Fibroblast of lung (primary cell): Measurements from ENCODE around the gene KIAA1958. TPM values are rescaled to one million over a fixed set of nuclear protein-coding genes. Genes with fewer than 3 reads are reported as not detected.

Experiments used
- DNase-seq, 2 donors: peaks; one replicate each; pipeline versions ENCODE4 v3.0.0 to v3.0.0-alpha.2; 2010; ENCODE audit warnings: low read depth in 2 of 2
- H2AFZ ChIP-seq: 2 replicates; pipeline ENCODE4 v1.5.1; 2012; ENCODE audit warnings: low read length, control low read depth, inconsistent platforms
- H3K27ac ChIP-seq: 2 replicates; pipeline ENCODE4 v1.5.1; 2011; ENCODE audit warnings: low read length, control low read depth; ENCODE audit not compliant: insufficient read depth
- H3K27me3 ChIP-seq: 2 replicates; pipeline ENCODE4 v1.5.1; 2011; ENCODE audit warnings: mild to moderate bottlenecking, low read length; ENCODE audit not compliant: control insufficient read depth, insufficient read depth
- H3K36me3 ChIP-seq: 2 replicates; pipeline ENCODE4 v1.5.1; 2011; ENCODE audit warnings: low read length; ENCODE audit not compliant: control insufficient read depth, insufficient read depth
- H3K4me1 ChIP-seq: 2 replicates; pipeline ENCODE4 v1.5.1; 2011; ENCODE audit warnings: low read length; ENCODE audit not compliant: control insufficient read depth, insufficient read depth; ENCODE audit errors: extremely low read depth
- H3K4me2 ChIP-seq: 2 replicates; pipeline ENCODE4 v1.5.1; 2011; ENCODE audit warnings: low read length, control low read depth; ENCODE audit not compliant: insufficient read depth; ENCODE audit errors: extremely low read depth
- H3K4me3 ChIP-seq, 4 experiments: fragments of 200-600 bp in 1 of 4; sonication (generic) in 1 of 4; replicated peaks in 1 of 4; 2 replicates each; pipeline ENCODE4 v1.5.1; 2011 to 2016; ENCODE audit warnings: low read length in 4 of 4, low read depth in 3 of 4, mild to moderate bottlenecking in 3 of 4, control low read depth in 2 of 4, inconsistent platforms in 1 of 4, mixed read lengths in 1 of 4; ENCODE audit not compliant: insufficient read depth in 1 of 4; ENCODE audit errors: control extremely low read depth in 1 of 4
- H3K79me2 ChIP-seq: 2 replicates; pipeline ENCODE4 v1.5.1; 2012; ENCODE audit warnings: mild to moderate bottlenecking, low read length, inconsistent platforms; ENCODE audit not compliant: control insufficient read depth, insufficient read depth
- H3K9ac ChIP-seq: 2 replicates; pipeline ENCODE4 v1.5.1; 2011; ENCODE audit warnings: mild to moderate bottlenecking, low read length, control low read depth; ENCODE audit not compliant: insufficient read depth
- H3K9me3 ChIP-seq: 2 replicates; pipeline ENCODE4 v1.5.1; 2012; ENCODE audit warnings: low read depth, low read length; ENCODE audit not compliant: control insufficient read depth, insufficient read depth
- H4K20me1 ChIP-seq: 2 replicates; pipeline ENCODE4 v1.5.1; 2011; ENCODE audit warnings: low read length; ENCODE audit not compliant: control insufficient read depth, insufficient read depth; ENCODE audit errors: extremely low read depth
- EZH2 ChIP-seq: IDR thresholded peaks from 2 replicates; pipeline ENCODE4 v1.5.1; 2012; ENCODE audit warnings: low read length, control low read depth, mild to moderate bottlenecking; ENCODE audit errors: missing control alignments
- polyA plus RNA-seq, 2 donors: library from polyadenylated mRNA; depleted of rRNA in 1 of 2; stranded (reverse) in 1 of 2; unstranded in 1 of 2; fragments of >200 nt; gene quantifications; 2 replicates each; pipeline ENCODE4 v1.2.1, GENCODE V29; 2011 to 2012; ENCODE audit warnings: missing spikeins in 1 of 2
- total RNA-seq: library from RNA; depleted of rRNA; stranded (reverse); fragments of >200 nt; gene quantifications from 2 replicates; pipeline ENCODE4 v1.2.1, GENCODE V29; 2014
- TF ChIP-seq, protein P1 (sequence below), 2 donors: IDR thresholded peaks in 1 of 2; conservative IDR thresholded peaks in 1 of 2; 1 replicate in 1 of 2; 2 replicates in 1 of 2; pipeline ENCODE4 v1.5.1; 2011 to 2012; ENCODE audit warnings: low read length in 2 of 2, control low read depth in 1 of 2, inconsistent platforms in 1 of 2, low read depth in 1 of 2, mild to moderate bottlenecking in 1 of 2

The KIAA1958 gene
- total and polyA plus RNA-seq, 2 donors (not counting 1 experiment from before 2014, with no cell fraction given) = 0.75 to 3.0 TPM

DNA sequence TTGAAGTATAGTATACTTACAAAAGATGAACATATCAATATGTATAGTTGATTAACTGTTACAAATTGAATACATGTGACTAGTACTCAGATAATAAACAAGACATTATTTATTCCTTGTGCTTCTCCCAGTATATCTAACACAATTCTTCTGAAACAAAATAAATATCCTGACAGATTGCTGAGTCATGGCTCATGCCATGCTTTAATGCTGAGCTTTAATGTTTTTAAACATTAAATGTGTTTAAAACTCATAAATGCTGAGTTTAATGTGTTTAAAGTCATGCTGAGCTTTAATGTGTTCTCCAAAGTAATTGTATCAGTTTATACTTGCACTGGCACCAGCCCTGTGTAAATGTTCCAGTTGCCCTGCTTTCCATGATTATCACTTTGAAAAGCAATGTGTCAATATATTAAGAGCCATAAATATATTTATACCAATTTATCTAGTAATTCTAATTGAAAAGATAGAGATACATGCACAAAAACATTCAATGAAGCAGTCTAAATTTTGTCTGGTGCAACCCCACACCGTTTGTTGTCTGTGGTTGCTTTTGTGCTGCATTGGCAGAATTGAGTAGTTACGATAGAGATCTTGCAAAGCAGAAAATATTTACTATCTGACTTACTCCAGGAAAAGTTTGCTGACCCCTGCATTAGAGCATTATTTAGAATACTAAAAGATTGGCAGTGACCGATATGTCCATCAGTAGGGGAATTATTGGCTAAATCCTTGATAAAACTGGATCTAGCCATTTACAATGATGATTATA, 15.7 kb downstream of the KIAA1958 start:
- Histone ChIP-seq H3K79me2 (no peaks in the 10 kb centered on the region), H3K36me3 (no peaks in the 10 kb centered on the region), H3K4me1 (no peaks in the 10 kb centered on the region), H3K27ac (no peak overlapping the region), H3K9me3 (no peaks in the 10 kb centered on the region), H2AFZ (no peak overlapping the region), H3K9ac (no peak overlapping the region), H3K4me3 (no peak overlapping the region), H3K4me2 (no peak overlapping the region), H3K27me3 (no peaks in the 10 kb centered on the region), H4K20me1 (no peaks in the 10 kb centered on the region)
- peak in 1 of 2 donors; percentile 5 for DNase-seq
- TF ChIP-seq, protein P1, sequence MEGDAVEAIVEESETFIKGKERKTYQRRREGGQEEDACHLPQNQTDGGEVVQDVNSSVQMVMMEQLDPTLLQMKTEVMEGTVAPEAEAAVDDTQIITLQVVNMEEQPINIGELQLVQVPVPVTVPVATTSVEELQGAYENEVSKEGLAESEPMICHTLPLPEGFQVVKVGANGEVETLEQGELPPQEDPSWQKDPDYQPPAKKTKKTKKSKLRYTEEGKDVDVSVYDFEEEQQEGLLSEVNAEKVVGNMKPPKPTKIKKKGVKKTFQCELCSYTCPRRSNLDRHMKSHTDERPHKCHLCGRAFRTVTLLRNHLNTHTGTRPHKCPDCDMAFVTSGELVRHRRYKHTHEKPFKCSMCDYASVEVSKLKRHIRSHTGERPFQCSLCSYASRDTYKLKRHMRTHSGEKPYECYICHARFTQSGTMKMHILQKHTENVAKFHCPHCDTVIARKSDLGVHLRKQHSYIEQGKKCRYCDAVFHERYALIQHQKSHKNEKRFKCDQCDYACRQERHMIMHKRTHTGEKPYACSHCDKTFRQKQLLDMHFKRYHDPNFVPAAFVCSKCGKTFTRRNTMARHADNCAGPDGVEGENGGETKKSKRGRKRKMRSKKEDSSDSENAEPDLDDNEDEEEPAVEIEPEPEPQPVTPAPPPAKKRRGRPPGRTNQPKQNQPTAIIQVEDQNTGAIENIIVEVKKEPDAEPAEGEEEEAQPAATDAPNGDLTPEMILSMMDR (conservative IDR thresholded peaks at IDR 0.05 in 1 of 2, IDR thresholded peaks at IDR 0.05 in 1 of 2; ENCODE audit: low read depth in 1 of 2, low read length in 2 of 2) = no peak
- TF ChIP-seq EZH2 = no peak

DNA sequence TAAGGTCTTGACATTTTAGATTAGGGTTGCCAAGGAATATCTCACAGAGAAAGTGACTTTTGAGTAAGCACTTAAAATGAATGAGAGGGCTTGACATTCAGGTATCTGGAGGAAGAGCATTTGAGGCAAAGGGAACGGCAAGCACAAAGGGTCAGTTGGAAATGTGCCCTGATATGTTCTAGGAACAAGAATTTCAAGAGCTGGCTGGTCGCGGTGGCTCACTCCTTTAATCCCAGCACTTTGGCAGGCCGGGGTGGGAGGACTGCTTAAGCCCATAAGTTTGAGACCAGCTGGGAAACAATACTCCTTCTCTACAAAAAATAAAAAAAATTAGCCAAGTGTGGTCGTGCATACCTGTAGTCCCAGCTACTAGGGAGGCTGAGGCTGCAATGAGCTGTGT, 16.5 kb downstream of the KIAA1958 start:
- Histone ChIP-seq H3K4me2 (no peak overlapping the region), H3K9me3 (no peaks in the 10 kb centered on the region), H3K36me3 (no peaks in the 10 kb centered on the region), H4K20me1 (no peaks in the 10 kb centered on the region), H3K27ac (no peak overlapping the region), H3K9ac (no peak overlapping the region), H3K4me3 (no peak overlapping the region), H3K79me2 (no peaks in the 10 kb centered on the region), H2AFZ (no peak overlapping the region), H3K4me1 (no peaks in the 10 kb centered on the region), H3K27me3 (no peaks in the 10 kb centered on the region)
- peak in 1 of 2 donors; percentile 7 for DNase-seq
- no peak for TF ChIP-seq EZH2
- TF ChIP-seq, protein P1 (conservative IDR thresholded peaks at IDR 0.05 in 1 of 2, IDR thresholded peaks at IDR 0.05 in 1 of 2; ENCODE audit: low read depth in 1 of 2, low read length in 2 of 2) = no peak

DNA sequence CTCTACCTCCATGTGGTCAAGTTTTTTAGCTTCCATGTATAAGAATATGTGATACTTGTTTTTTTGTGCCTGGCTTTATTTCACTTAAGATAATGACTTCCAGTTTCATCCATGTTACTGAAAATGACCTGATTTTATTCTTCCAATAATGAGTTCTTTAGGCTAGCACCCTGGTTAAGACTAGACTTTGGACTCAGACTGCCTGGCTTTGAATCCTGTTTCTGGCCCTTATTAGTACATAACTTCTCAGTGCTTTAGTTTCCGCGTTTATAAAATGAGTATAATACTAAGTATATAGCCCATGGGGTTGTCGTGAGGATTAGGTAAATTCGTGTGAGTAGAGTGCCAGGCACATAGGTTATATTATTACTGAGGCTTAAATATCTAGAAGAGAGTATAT, 18.5 kb downstream of the KIAA1958 start:
- H3K4me3 ChIP-seq = no peak overlapping the region
- H3K9ac ChIP-seq = no peak overlapping the region
- DNase-seq = no peak
- H3K36me3 ChIP-seq = no peaks in the 10 kb centered on the region
- no peak overlapping the region for H3K27ac ChIP-seq
- H4K20me1 ChIP-seq = no peaks in the 10 kb centered on the region
- TF ChIP-seq EZH2 = no peak
- TF ChIP-seq, protein P1 (conservative IDR thresholded peaks at IDR 0.05 in 1 of 2, IDR thresholded peaks at IDR 0.05 in 1 of 2; ENCODE audit: low read depth in 1 of 2, low read length in 2 of 2) = no peak
- H3K79me2 ChIP-seq = no peaks in the 10 kb centered on the region
- H3K27me3 ChIP-seq = no peaks in the 10 kb centered on the region
- no peaks in the 10 kb centered on the region for H3K4me1 ChIP-seq
- H2AFZ ChIP-seq = no peak overlapping the region
- no peaks in the 10 kb centered on the region for H3K9me3 ChIP-seq
- no peak overlapping the region for H3K4me2 ChIP-seq
